GM23248 (cell line): ENCODE results near the gene C1RL. TPM values are rescaled to one million over a fixed set of nuclear protein-coding genes. Genes with fewer than 3 reads are reported as not detected.

ENCODE experiments used
- DNase-seq: peaks from one replicate; pipeline ENCODE4 v3.0.0-alpha.2; 2015
- H2AFZ ChIP-seq: fragments of 200-600 bp; sonication (generic); 2 replicates; pipeline ENCODE4 v1.6.1; 2016; ENCODE audit warnings: antibody characterized with exemption
- H3F3A ChIP-seq: fragments of 200-600 bp; sonication (generic); 2 replicates; pipeline ENCODE4 v1.6.1; 2016; ENCODE audit warnings: mild to moderate bottlenecking, antibody characterized with exemption, mixed run types; ENCODE audit not compliant: insufficient read depth
- H3K27ac ChIP-seq: fragments of 200-600 bp; sonication (generic); 2 replicates; pipeline ENCODE4 v1.5.1; 2016; ENCODE audit warnings: mild to moderate bottlenecking
- H3K27me3 ChIP-seq: fragments of 200-600 bp; sonication (generic); replicated peaks from 2 replicates; pipeline ENCODE4 v1.6.1; 2016; ENCODE audit warnings: mild to moderate bottlenecking; ENCODE audit not compliant: insufficient read depth
- H3K36me3 ChIP-seq: fragments of 200-600 bp; sonication (generic); 2 replicates; pipeline ENCODE4 v1.6.1; 2016; ENCODE audit warnings: low read depth, mild to moderate bottlenecking
- H3K4me1 ChIP-seq: fragments of 200-600 bp; sonication (generic); 2 replicates; pipeline ENCODE4 v1.6.1; 2016; ENCODE audit warnings: mild to moderate bottlenecking; ENCODE audit not compliant: insufficient read depth
- H3K4me2 ChIP-seq: fragments of 200-600 bp; sonication (generic); one replicate; pipeline ENCODE4 v1.6.1; 2016; ENCODE audit warnings: mild to moderate bottlenecking; ENCODE audit not compliant: unreplicated experiment
- H3K4me3 ChIP-seq: fragments of 200-600 bp; sonication (generic); 2 replicates; pipeline ENCODE4 v1.5.1; 2016; ENCODE audit warnings: mild to moderate bottlenecking
- H3K79me2 ChIP-seq: fragments of 200-600 bp; sonication (generic); 2 replicates; pipeline ENCODE4 v1.6.1; 2016; ENCODE audit warnings: mild to moderate bottlenecking; ENCODE audit not compliant: insufficient read depth
- H3K9ac ChIP-seq: fragments of 200-600 bp; sonication (generic); 2 replicates; pipeline ENCODE4 v1.6.1; 2016; ENCODE audit warnings: mild to moderate bottlenecking
- H3K9me2 ChIP-seq: fragments of 200-600 bp; sonication (generic); 2 replicates; pipeline ENCODE4 v1.6.1; 2016; ENCODE audit warnings: mixed run types, mild to moderate bottlenecking, moderate library complexity; ENCODE audit not compliant: insufficient read depth
- H3K9me3 ChIP-seq: fragments of 200-600 bp; sonication (generic); one replicate; pipeline ENCODE4 v1.6.1; 2017; ENCODE audit warnings: low read depth
- H4K20me1 ChIP-seq: fragments of 200-600 bp; sonication (generic); 2 replicates; pipeline ENCODE4 v1.6.0; 2016; ENCODE audit not compliant: insufficient read depth
- EZH2 ChIP-seq: fragments of 200-600 bp; sonication (generic); IDR thresholded peaks from 2 replicates; pipeline ENCODE4 v1.6.1; 2018; ENCODE audit warnings: antibody characterized with exemption, mild to moderate bottlenecking; ENCODE audit not compliant: insufficient read depth, poor library complexity, severe bottlenecking
- EZH2phosphoT487 ChIP-seq: fragments of 200-600 bp; sonication (generic); IDR thresholded peaks from 2 replicates; pipeline ENCODE4 v1.6.1; 2018; ENCODE audit warnings: antibody characterized with exemption, moderate library complexity, mild to moderate bottlenecking, low read depth; ENCODE audit not compliant: insufficient read depth
- WGBS, 2 experiments: methylation state at CpG; one replicate each; pipeline ENCODE4 v1.1.6; 2015 to 2017; ENCODE audit warnings: low lambda C conversion rate in 2 of 2, low coverage in 1 of 2; ENCODE audit errors: missing lambda C conversion rate in 2 of 2; 5-methylcytosine and 5-hydroxymethylcytosine counted together
- in situ Hi-C: fragments of 300-500 bp; cut with MboI; formaldehyde crosslinking; loops from 2 replicates; pipeline ENCODE4 v1.15.0; 2020
- polyA plus RNA-seq: library from polyadenylated mRNA; unstranded; fragments of >200 nt; fragmentation: Nextera tagmentation; extraction: Ambion mirVana; gene quantifications from 2 replicates; pipeline ENCODE4 v1.2.1, GENCODE V29; 2016
- total RNA-seq: library from RNA; depleted of rRNA; stranded (reverse); fragments of >200 nt; shearing (Covaris generic); gene quantifications from 2 replicates; pipeline ENCODE4 v1.2.3, GENCODE V29; 2014

C1RL gene
- total and polyA plus RNA-seq, 2 experiments from 2014 or later, result 14.3 to 22.2 TPM

DNA sequence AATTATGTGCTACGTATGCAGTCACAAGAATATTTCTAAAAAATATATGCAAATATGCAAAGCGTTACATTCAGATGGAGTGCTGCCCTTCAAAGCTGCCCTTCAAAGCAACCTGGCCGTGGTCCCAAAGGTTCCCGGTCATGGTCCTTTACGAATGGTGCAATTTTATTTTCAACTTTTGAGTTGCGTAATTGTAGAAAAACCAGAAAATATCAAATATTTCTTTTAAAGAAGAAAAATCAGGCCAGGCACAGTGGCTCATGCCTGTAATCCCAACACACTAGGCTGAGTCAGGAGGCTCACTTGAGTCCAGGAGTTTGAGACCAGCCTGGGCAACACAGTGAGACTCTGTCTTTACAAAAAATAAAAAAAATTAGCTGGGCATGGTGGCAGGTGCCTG, 42.5 kb upstream of the C1RL start:
- Histone ChIP-seq H3F3A (no peaks in the 10 kb centered on the region), H3K27me3 (no peaks in the 10 kb centered on the region), H3K9me3 (no peaks in the 10 kb centered on the region), H3K27ac (no peak overlapping the region), H3K4me3 (no peak overlapping the region), H3K4me1 (no peaks in the 10 kb centered on the region), H3K36me3 (peaks cover 16% of the 10 kb centered on the region; the same call in 1 of the 2 replicates), H3K9me2 (no peaks in the 10 kb centered on the region), H3K9ac (no peak overlapping the region), H4K20me1 (no peaks in the 10 kb centered on the region), H3K79me2 (no peaks in the 10 kb centered on the region), H3K4me2 (no peak overlapping the region), H2AFZ (no peak overlapping the region)
- no peak for DNase-seq
- in situ Hi-C loops, result no loop called here
- TF ChIP-seq EZH2 (no peak), EZH2phosphoT487 (no peak)
- WGBS, 2 experiments, result 93% methylated on average over 6 of the region's 6 CpGs

DNA sequence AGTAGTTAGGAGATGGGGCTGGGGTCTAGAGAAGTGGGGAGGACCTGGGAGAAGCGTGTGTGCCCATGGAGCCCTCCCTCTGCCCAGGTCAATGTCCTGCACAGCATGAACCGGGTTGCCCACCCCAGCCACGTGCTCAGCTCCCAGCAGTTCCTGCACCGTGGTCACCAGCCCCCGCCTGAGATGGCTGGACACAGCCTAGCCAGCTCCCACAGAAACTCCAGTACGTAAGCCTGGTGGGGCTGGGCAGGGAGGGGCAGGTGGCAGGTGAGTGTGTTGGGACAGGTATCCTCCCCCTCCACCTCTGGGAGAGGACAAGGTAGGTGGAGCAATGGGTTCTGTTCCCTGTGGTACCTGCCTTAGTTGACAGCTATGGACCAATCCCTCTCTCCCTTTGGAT, 41.8 kb upstream of the C1RL start:
- in situ Hi-C loops, result no loop called here
- Histone ChIP-seq H3K4me2 (no peak overlapping the region), H2AFZ (no peak overlapping the region), H3K27ac (no peak overlapping the region), H3K9me2 (no peaks in the 10 kb centered on the region), H4K20me1 (no peaks in the 10 kb centered on the region), H3K36me3 (peaks cover 16% of the 10 kb centered on the region; the same call in 1 of the 2 replicates), H3F3A (no peaks in the 10 kb centered on the region), H3K9ac (no peak overlapping the region), H3K4me3 (no peak overlapping the region), H3K9me3 (no peaks in the 10 kb centered on the region), H3K4me1 (no peaks in the 10 kb centered on the region), H3K79me2 (no peaks in the 10 kb centered on the region), H3K27me3 (no peaks in the 10 kb centered on the region)
- 87 to 93% methylated on average over 5 to 6 of the region's 6 CpGs for WGBS, 2 experiments
- TF ChIP-seq EZH2phosphoT487, result no peak
- TF ChIP-seq EZH2, result no peak
- no peak for DNase-seq

DNA sequence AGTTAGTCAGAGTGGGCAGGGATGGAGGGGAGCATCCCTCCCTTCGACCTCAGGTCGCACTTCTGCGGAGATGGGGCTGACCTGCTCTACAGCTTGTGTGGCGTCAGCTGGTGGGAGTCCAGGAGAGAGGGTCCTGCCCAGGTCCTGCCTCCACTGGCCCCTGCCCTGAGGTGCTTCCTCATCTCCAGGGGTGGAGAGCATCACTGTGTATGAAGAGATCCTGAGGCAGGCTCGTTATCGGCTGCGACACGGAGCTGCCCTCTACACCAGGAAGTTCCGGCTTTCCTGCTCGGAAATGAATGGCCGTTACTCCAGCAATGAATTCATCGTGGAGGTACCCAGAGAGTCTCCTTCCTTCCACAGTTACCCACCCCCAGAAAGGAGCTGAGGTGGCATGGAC, 41.3 kb upstream of the C1RL start:
- Histone ChIP-seq H3K4me1 (peaks cover 1% of the 10 kb centered on the region; the same call in 1 of the 2 replicates), H3K4me2 (no peak overlapping the region), H3K9ac (no peak overlapping the region), H3K4me3 (no peak overlapping the region), H3K27ac (no peak overlapping the region), H4K20me1 (no peaks in the 10 kb centered on the region), H3F3A (0 out of 2 replicates have a peak, but pooled peaks cover 4% of the 10 kb centered on the region), H2AFZ (no peak overlapping the region), H3K36me3 (peaks cover 16% of the 10 kb centered on the region; the same call in 1 of the 2 replicates), H3K9me2 (no peaks in the 10 kb centered on the region), H3K9me3 (no peaks in the 10 kb centered on the region), H3K79me2 (no peaks in the 10 kb centered on the region), H3K27me3 (no peaks in the 10 kb centered on the region)
- DNase-seq, result no peak
- 91 to 97% methylated on average over 12 of the region's 12 CpGs for WGBS, 2 experiments
- in situ Hi-C loops, result no loop called here
- no peak for TF ChIP-seq EZH2
- no peak for TF ChIP-seq EZH2phosphoT487

DNA sequence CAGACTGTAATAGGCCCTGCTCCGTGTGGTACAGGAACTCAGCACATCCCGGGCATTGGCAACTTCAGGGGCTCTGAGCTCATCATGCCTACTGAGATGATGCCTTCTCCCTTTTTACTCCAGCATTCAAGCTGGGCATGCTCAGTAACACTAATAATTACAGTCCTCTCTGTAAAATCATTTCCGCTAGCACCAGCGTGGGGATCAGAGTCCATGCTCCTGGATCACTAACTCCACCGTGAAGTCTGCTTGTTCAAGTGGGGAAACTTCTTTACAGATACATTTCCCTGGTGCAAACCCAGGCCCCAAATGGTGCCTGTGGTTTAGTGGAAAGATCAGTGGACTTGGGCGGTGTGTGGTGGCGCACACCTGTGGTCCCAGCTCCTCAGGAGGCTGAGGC, 37.9 kb upstream of the C1RL start:
- H3K4me3 ChIP-seq, result no peak overlapping the region
- H3K9ac ChIP-seq, result no peak overlapping the region
- DNase-seq, result no peak
- in situ Hi-C loops, result no loop called here
- 94% methylated on average over 7 of the region's 7 CpGs for WGBS, 2 experiments
- H3F3A ChIP-seq, result 0 out of 2 replicates have a peak, but pooled peaks cover 4% of the 10 kb centered on the region
- H3K4me2 ChIP-seq, result no peak overlapping the region
- TF ChIP-seq EZH2 (no peak), EZH2phosphoT487 (no peak)
- no peaks in the 10 kb centered on the region for H4K20me1 ChIP-seq
- no peak overlapping the region for H2AFZ ChIP-seq
- 0 out of 2 replicates have a peak, but pooled peaks cover 10% of the 10 kb centered on the region for H3K36me3 ChIP-seq
- H3K4me1 ChIP-seq, result peaks cover 11% of the 10 kb centered on the region; the same call in 1 of the 2 replicates
- no peaks in the 10 kb centered on the region for H3K27me3 ChIP-seq
- H3K9me3 ChIP-seq, result no peaks in the 10 kb centered on the region
- H3K79me2 ChIP-seq, result no peaks in the 10 kb centered on the region
- H3K27ac ChIP-seq, result no peak overlapping the region
- H3K9me2 ChIP-seq, result no peaks in the 10 kb centered on the region
